Islet of Langerhans (tissue), 1 donor: Measurements from ENCODE around the gene MYO5B.
"Not testable (repeated sequence)": the region's sequence is repeated elsewhere in the genome, so short reads cannot be mapped to it uniquely, and the experiment has no call there.

ENCODE experiments used
- FAIRE-seq: peaks from one replicate; lab custom pipeline; 2011; peaks lifted over from hg19 to GRCh38; lab: Jason Lieb, UNC

The MYO5B gene

DNA sequence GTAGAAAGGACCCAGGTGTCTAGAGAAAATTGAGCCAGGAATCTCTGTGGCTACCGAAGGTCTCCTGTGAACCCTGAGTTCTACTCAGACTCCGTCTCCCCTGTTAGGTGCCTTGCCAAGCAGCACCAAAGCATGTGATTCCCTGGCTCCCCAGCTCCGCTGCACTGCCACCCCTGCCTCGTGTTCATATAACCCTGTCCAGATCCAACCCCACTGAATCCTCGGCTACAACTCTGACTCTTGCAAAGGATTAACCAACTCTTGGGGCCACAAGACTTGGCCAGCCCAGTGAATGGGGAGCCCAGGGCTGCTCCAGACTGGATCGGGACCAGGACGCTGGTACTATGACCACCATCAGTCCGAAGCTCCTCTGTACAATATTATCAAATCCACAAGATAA, 344.3 kb downstream of the MYO5B start:
- no peak for FAIRE-seq

DNA sequence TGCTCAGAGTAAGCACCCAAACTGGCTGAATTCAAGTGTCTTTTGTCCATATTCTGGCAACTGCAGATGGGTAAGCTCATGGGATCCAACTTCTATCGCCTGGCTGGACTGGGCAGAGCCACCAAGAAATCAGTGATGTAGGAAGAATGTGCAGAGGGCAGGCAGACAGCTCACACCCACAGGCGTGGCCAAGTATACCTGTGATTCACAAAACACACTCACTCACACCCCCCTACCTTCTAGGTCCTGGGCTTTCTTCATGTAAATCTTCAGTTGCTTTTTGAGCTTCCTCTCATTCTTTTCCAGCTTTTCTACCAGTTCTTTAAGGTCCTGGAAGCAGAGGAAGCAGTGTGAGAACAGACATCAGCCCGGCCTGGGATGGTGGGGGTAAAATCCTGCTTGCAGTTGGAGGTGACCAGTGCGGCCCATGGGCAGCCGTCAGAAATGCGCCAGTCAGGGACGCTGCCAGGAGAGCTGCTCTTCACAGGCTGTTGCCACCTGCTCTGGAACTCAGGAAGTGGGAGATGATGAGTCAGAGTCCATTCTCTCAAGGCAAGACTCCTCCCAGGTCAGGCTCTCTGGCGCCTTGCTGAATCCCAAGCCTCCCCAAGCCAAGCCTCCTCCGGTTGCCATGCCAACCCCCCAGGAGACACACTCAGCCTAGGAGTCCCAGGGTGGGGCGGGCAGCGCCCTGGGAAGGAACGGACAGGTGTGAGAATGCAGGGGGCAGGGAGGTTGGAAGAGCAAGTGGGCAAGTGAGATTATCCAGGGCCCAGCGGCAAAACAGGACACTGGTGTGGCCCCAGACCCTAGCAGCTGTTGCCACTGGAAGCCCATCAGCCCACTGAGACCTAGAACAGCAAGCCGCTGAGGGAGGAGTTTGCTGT, 345.4 kb downstream of the MYO5B start:
- FAIRE-seq = no peak

DNA sequence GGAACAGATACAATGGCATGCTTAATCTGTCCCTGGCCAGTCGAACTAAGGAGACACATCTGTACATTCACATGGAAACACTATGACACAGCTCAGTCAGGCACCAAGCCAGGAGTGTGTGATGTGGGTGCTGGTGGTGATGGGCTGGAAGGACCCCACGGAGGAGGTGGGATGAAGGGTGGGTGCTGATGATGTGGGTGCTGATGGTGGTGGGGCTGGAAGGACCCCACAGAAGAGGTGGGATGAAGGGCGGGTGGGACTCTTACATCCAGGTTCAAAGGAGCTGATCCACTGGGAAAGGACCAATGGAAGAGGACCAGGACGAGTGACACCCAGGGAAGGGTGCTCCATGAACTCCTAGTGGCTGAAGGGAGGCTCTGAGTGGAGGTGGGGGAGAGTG, 346.8 kb downstream of the MYO5B start:
- FAIRE-seq = no peak

DNA sequence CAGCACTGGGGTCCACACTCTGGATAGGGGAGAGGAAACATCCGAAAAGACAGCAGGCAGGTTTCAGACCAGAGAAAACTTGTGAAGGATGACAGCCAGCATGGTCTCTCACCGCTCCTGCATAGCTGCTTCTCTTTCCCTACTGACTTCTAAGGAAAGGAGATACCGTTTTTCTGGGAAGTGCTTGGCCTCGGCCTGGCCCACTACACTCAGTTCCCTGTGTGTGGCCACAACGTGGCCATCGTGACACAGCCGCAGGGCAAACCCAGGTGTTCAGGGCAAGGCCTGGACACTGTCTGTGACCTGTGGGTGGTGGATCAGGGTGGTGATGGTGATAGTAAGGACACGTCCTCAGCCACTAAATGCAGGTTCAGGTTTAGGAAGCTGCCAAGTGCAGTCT, 347.4 kb downstream of the MYO5B start:
- FAIRE-seq = no peak

DNA sequence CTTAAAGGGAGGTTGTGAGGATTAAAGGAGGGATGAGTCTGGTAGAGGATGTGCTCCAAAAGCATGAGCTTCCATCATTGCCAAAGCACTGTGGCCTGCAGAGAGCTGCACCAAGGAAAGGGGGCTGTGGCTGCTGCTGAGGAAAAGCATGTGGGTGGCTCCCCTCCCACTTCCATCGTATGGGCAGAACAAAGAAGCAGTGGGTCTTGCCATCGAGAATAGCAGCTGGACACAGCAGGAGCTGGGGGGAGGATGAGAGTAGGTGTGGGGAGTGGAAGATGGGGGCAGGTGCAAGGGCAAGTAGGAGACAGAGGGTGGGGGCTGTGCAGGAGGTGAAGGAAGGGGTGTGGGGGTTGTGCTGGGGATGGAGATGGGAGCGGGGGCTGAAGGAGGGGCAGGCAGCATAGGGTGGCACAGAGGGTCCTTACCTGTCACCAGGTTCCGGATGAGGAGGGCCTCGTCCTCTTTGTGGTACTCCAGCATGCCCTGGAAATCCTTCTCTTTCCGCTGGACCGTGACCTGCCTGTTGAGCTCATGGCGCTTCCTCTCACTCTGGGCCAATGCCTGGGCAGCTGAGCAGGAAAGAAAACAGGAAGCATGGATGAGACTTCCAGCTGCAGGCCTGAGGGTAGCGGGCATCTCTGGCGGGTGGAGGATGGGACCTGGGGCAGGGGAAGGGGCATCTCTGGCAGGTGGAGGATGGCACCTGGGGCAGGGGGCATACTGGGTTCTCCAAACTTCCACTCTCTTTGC, 348.1 kb downstream of the MYO5B start:
- FAIRE-seq = no peak

DNA sequence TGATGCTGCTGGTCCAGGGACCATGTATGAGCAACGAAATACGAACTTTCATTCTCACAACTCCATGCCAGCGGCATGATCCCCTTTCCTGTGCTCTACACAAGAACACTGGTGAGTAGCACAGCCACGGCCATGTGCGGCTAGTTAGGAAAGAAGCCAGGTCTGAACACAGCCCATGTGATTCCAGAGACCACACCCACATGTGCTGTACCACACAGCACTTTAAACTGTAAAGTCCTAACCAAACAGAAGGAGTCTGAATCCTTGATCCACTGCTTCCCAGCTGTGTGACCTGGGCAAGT, 348.6 kb downstream of the MYO5B start:
- no peak for FAIRE-seq

DNA sequence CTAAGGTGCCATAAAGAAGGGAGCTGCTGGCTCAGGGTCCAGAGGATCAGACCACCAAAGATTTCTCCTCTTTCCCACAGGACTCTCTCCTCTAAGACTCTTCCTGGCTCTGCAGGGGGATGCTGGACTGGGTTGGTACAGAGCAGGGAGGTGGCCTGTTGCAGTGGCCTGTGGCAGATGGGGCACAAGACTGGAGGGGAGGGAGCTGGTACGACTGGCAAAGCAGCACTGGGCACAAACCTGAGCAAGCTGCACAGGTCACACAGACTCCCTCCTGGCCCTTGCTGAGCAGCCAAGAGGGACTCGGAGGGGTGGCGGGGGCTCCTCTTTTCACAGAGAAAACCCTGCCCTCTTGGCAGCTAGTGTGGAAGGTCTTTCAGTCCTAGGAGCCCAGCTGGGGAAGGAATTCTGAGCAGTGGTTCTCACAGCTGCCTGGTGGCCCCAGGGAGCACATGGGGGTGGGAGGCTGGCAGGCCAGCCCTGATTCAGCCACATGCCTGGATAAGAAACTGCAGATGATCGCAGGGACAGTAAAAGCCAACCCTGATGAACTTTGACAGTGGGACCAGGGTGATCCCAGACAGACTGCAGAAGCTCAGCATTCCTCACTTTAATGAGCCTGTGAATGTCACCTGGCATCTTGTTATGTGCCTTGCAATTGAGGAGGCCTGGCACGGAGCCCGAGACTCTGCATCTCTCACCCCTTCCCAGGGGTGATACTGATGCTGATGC, 349.2 kb downstream of the MYO5B start:
- FAIRE-seq = no peak

DNA sequence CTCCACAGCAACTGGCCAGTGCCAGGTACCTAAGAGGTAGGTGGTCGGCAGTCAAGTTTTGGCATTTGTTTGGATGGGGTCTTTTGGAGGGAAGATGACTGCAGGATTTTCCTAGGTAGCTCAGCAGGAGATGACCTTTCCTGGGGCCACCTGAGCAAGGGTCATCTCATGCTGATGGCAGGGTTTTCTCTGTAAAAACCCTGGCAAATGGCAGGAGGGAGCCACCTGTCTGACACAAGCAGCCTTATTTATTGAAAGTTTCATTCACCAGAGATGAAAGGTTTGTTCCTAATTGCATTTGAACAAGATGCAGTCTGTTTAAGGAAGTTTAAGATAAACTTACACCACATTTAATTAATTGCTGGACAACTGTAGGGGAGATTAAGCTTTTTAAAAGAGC, 350.0 kb downstream of the MYO5B start:
- no peak for FAIRE-seq

DNA sequence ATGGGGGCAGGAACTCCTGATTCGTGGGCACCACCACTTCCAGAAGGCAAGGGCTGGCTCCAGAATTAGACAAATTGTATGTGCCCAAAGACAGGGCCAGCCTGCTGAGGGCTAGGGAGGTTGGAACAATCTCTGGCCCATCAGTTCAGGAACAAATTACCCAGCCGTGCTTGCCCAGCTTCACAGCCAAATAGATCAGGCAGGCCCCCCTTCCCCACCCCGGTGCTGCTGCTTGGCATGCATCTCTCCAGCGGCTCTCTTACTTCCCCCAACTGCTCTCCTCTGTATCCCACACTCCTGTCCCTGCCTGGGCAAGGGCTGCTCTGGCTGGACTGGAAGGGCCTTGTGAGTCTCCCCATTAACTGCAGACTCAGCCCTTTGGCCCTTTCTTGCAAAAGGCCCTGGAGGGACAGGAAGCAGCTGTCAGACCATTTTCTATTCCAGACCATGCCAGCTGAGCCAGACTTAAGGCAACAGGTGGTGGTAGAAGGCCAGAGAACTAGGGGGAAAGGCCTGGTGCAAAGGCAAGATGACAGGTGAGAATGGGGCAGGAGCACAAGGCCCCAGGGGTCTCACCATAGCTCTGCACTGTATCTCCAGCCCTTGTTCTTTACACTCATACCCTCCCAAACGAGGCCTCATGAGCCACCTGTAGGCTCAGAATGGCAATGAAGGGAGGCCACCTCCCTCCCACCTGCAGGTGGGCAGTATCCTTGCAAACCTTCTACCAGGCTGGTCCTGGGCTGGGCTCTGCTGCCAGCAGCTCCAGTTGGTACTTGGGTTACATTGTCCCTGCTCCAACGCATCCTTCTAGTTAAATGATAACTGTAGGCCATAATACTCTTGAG, 350.9 kb downstream of the MYO5B start:
- no peak for FAIRE-seq

DNA sequence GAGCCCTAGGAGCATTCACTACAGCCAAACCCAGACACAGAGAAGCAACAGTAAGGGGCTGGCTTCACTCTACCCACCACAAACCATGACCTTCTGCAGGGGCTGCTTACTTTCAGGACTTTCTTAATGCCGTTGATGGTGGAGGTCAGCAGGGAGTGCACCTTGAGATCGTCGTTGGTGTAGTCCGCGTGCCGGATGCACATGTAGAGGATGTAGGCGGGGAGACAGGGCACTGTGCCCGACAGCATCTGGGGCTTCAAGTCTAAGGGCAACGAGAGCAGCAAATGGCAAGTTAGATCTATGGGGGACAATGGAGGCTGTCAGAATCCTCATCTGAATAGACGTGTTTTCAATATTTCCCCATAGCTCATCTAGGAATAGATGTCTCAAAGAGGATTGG, 351.8 kb downstream of the MYO5B start:
- FAIRE-seq = no peak

DNA sequence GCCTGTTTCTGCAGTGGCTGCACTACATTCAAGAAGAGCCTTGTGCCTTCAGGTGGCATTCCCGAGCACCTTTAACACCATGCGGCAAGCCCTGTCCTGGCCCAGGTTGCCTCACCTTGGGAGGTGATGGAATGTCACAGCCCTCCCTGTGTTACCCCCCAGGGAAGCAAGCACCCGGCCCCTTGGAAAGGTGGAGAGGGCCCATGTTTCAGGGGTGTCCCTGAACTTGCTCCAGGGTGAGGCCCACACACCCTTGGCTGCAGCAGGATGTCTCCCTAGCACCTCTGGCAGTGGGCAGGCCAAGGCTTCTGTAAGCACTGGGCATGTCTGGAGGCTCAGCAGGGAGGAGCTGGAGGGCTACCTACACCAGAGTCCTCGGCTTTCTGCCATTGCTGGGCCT, 352.3 kb downstream of the MYO5B start:
- no peak for FAIRE-seq

DNA sequence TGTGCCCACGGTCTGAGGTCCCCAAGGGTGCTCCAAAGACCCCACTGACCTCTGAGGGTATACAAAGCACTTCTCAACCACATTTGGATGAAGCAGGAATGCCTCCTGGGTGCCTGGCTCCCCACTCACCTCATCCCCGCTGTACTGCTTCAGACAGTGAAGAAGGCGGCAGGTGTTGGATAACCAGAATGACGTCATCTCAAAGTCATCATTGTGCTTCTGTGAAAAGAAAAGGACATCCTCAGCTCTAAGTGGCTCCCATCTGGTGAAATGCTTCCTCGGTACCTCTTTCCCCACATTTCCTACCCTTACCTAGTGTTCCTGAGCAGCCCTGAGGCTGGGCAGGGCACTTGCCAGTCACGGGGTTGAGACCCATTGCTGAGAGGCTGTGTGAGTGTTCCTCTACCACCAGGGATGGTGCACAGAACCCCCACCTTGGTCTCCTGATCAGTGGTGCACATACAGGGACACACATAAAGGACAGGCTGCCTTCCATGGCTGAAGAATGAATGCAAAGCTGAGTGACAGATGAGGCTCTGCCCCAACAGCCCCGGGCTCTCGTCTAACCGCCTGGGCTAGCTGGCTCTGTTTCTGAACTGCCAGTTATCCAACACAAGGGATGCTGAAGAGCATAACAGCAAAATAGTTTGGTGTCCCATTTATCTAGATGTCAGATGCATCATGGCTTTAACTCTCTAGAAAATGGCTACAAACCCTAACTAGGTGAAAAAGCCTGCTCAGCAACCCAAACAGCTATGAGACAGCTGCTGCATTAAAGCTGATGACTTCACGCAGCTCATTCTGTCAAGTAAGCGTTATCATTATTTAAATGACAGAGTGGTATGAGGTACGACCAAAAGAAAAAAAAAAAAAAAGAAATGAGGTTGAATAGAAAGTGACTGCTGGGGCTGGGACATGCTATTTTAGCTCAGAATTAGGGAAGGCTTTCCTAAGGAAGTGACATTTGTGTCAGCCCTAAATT, 353.4 kb downstream of the MYO5B start:
- no peak for FAIRE-seq

DNA sequence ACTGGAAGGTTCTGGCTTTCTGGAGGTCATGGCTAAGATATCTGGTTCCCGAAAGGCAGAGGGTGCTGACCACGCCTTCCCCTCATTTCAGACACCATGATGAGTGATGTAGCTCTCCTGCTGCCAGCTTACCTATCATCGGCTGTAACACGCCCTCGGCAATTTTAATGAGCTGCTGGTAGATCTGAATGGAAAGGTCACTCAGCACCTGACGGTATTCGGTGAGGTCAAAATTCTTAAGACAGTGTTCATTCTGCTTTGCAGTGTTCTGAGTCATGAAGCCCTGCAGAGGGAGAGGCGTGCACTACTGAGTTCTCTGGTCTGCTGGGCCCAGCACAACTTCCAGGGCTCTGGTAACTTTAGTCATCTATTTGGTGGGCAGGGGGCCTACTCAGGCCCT, 355.9 kb downstream of the MYO5B start:
- FAIRE-seq = no peak

DNA sequence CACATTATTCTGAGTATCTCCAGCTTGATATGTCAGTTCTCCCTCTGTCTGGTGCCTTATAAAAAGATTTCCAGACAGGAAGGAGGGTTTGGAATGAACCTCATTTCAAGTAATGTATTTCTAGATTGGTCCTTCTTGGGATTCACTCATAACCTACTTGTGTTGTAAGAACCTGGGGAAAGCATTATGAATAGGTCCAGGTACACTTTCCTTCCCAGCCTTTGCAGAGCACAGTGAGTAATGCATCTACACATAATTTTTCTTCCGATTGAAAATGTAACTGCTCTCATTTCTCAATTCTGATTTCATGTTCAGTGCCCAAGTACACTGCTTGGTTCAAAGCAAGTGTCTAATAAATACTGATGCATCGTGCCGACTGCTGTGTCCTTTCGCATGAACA, 356.6 kb downstream of the MYO5B start:
- no peak for FAIRE-seq

DNA sequence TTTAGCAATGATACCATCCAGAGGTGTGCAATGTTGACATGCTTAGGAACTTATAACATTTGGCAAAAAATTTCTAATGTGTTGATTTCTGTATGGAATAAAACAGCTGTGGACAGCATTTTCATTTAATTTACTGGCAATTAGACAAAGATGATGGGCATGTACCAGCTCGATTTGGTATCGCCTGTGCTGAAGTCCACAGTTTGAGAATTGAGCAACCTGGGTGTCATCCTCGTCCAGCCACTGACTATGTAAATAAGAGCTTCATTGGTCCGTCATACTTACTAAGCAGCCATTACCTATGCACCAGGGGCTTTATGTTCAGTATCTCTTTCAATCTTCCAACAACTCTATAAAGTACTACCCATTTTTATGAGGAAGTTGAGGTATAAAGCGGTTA, 357.1 kb downstream of the MYO5B start:
- FAIRE-seq = no peak

DNA sequence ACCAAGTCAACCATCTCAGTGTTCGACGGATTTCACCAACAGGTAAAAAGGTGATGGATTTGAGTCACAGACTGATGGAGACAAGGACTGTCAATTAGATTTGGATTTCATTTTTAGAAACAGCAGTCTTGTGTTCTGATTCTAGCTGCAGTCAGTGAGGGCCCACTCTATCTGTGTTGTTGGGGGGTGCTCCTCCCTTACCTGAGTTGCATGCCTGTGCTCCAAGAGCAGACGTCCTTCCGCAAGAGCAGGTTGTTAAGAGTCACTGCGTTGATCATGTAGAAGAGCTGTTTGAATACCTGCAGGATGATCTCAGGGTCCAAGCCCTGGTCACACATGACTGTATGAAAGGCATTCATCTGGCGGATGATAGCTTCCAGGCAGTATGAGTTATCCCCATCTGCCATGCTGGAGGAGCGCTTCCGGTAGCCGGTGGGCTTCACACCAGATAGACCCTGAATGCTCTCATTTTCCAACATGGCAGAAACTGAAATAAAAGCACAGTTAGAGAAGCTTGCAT, 357.6 kb downstream of the MYO5B start:
- not testable (repeated sequence) for FAIRE-seq

DNA sequence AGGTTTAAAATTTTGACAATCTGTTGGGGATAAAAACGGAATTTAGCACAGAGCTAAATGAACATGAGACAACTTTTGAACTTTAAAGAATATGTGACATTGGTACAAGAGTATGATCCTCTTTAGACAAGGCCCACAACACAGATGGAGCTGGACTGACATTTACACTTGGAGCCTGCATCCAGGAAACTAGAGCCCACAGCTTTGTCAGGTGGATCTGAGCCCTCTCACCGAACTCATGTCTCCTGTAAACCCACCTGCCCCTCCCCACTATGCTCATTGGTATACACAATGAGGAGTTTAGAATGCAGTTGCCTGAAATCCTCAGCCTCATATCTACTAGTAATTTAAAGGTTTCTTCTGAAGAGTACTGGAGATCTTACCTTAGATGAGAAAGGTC, 359.5 kb downstream of the MYO5B start:
- no peak for FAIRE-seq

DNA sequence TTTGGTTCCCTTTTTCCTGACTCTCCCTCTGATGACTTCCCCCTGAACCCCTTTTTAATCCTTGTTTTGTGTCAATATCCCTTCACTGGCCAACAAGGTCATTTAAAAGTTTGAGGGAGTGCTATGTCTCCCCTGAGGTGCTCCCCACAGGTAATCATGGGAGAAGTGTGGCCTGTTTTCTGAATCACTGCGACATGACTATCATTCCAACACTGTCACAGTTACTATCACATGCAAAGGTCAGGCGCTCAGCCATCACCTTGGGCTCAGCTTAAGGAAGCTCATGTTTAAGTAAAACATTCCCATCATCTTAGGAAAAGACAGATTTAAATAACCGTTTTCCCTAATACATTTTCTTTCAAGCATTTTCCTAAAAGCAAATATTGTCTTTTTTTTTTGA, 360.7 kb downstream of the MYO5B start:
- FAIRE-seq = no peak

DNA sequence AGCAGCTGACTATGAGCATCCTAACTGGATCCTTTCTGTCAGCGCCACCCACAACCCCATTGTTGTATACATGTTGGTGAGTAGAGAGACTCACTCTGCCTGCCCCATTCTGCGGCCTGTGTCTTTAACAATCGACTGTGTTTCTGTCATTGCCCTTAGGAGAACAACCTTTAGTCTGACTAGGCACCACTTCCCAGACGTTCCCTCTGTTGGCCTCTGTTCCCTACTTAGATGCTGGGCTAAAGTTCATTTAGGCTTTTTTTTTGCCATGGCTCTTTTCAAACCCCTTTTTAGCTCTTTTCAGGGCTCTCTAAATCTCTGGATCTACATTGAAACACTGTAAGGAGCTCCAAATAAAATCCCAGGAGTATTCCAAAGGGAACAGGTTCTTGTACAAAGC, 361.1 kb downstream of the MYO5B start:
- FAIRE-seq = no peak

DNA sequence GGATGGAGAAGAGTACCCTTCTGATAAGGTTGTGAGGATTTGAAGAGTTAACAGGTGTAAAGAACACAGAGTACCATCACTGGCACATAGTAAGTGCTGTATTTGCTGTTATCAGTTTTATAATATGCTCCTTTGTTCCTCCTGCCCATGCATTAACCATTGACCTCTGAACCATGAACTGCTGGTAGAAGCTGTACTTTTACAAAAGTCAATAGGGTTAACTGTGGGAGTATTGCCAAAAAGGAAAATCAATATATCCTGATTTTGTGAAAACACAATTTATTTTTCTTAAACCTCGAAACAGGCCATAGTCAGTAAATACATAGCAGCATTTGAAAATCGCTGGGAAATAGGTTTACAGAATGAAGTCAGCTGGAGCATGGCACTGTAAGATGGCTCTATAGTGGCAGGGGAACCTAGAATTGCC, 362.7 kb downstream of the MYO5B start:
- FAIRE-seq = no peak

DNA sequence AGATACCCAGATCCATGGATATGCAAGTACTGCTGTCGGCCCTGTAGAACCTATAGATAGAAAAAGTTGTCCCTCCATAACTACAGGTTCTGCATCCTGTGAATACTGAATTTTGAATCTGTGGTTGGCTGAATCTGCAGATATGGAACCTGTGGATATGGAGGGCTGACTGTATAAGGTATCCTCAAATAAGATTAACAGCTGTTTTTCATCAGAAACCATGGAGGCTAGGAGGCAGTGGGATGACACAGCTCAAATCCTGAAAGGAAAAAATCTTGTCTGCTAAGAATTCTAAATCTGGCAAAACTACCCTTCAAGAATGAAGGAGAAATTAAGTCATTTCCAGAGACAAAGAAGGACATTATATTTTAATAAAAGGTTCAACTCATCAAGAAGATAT, 367.0 kb downstream of the MYO5B start:
- FAIRE-seq = no peak
